Measurements from ENCODE around the gene ZNF776.
"Not testable (repeated sequence)": the region's sequence is repeated elsewhere in the genome, so short reads cannot be mapped to it uniquely, and the experiment has no call there.

DNA sequence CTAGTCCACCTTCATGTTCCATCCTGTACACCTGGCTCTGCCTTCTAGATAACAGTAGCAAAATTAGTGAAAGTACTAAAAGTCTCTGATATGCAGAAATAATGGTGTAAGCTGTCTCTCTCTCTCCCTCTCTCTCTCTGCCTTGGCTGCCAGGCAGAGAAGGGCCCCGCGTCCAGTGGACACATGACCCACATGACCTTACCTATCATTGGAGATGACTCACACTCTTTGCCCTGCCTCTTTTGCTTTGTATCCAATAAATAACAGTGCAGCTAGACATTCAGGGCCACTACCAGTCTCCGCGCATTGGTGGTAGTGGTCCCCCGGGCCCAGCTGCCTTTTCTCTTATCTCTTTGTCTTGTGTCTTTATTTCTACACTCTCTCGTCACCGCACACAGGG is 7.8 kb upstream of the ZNF776 start:
- TF ChIP-seq, protein P1, sequence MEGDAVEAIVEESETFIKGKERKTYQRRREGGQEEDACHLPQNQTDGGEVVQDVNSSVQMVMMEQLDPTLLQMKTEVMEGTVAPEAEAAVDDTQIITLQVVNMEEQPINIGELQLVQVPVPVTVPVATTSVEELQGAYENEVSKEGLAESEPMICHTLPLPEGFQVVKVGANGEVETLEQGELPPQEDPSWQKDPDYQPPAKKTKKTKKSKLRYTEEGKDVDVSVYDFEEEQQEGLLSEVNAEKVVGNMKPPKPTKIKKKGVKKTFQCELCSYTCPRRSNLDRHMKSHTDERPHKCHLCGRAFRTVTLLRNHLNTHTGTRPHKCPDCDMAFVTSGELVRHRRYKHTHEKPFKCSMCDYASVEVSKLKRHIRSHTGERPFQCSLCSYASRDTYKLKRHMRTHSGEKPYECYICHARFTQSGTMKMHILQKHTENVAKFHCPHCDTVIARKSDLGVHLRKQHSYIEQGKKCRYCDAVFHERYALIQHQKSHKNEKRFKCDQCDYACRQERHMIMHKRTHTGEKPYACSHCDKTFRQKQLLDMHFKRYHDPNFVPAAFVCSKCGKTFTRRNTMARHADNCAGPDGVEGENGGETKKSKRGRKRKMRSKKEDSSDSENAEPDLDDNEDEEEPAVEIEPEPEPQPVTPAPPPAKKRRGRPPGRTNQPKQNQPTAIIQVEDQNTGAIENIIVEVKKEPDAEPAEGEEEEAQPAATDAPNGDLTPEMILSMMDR (IDR thresholded peaks at IDR 0.05), result not testable (repeated sequence)
- TF ChIP-seq EZH2phosphoT487 (IDR thresholded peaks at IDR 0.05), result not testable (repeated sequence)
